Activated CD8-positive, alpha-beta memory T cell treated with anti-CD3 and anti-CD28 coated beads, Interleukin-2, amount 10 ng/mL, durations not matched to agents 7 days and 5 days (primary cell): Measurements from ENCODE around the gene SLC7A7. TPM values are rescaled to one million over a fixed set of nuclear protein-coding genes. Genes with fewer than 3 reads are reported as not detected.
"Not testable (repeated sequence)": the region's sequence is repeated elsewhere in the genome, so short reads cannot be mapped to it uniquely, and the experiment has no call there.

Experiments
- ATAC-seq: fragments of 150-1000 bp; cut with Tn5 transposase; one replicate; pipeline ENCODE4 v1.10.0; 2021; ENCODE audit warnings: moderate library complexity
- CTCF ChIA-PET: fragments of 350-600 bp; sonication (Branson Sonifier 250); formaldehyde crosslinking; loops from one replicate; lab custom pipeline; 2021; ENCODE audit warnings: antibody characterized with exemption; lab: Charles Lee
- DNase-seq: peaks from one replicate; pipeline ENCODE4 v3.0.0-alpha.2; 2020
- H3K27ac Mint-ChIP-seq: one replicate; pipeline ENCODE4 v1.8.0; 2021; ENCODE audit warnings: mild to moderate bottlenecking, mixed read lengths
- H3K27me3 Mint-ChIP-seq: one replicate; pipeline ENCODE4 v1.8.0; 2021; ENCODE audit warnings: mixed read lengths
- H3K36me3 Mint-ChIP-seq: one replicate; pipeline ENCODE4 v1.8.0; 2021; ENCODE audit warnings: mild to moderate bottlenecking, mixed read lengths
- H3K4me1 Mint-ChIP-seq: one replicate; pipeline ENCODE4 v1.8.0; 2021; ENCODE audit warnings: mixed read lengths
- H3K4me3 Mint-ChIP-seq: one replicate; pipeline ENCODE4 v1.8.0; 2021; ENCODE audit warnings: mild to moderate bottlenecking, moderate library complexity, mixed read lengths
- H3K9me3 Mint-ChIP-seq: one replicate; pipeline ENCODE4 v1.8.0; 2022; ENCODE audit warnings: low read depth, mixed read lengths
- total RNA-seq, 2 experiments: library from RNA; stranded (reverse); gene quantifications; one replicate each; pipeline ENCODE4 v1.2.3, GENCODE V29; 2021

SLC7A7 gene
- total RNA-seq, 2 experiments from 2014 or later, result 0.16 to 0.58 TPM

DNA sequence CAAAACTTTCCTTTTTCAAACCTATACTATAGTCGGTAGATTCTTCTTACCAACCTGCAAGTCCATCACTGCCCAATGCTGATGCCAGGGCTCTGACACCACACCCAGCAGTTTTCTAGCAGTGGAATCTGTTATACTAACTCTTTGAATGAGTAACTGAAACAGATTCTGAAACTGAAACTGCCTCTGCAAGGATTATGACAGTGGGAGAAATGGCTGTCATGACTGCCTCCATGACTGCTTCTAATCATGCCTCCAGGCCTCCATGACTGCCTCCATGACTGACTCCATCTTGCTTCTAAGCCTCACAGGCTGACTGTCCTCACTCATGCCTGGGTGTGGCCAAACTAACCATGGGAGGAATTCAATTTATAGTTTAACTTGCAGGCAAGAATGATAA is 78.2 kb downstream of the SLC7A7 start:
- CTCF ChIA-PET, result no interaction called here
- H3K27ac Mint-ChIP-seq, result peak overlapping the region; percentile 82
- ATAC-seq, result peak; percentile 98
- DNase-seq, result peak; percentile 68
- peaks cover 9% of the 10 kb centered on the region for H3K36me3 Mint-ChIP-seq
- peaks cover 3% of the 10 kb centered on the region for H3K27me3 Mint-ChIP-seq
- peaks cover 24% of the 10 kb centered on the region for H3K4me1 Mint-ChIP-seq
- no peaks in the 10 kb centered on the region for H3K9me3 Mint-ChIP-seq
- no peak overlapping the region for H3K4me3 Mint-ChIP-seq

GRCh38 chr14:22736384-22736783 is 78.9 kb downstream of the SLC7A7 start:
- not testable (repeated sequence) for H3K9me3 Mint-ChIP-seq, H3K27me3 Mint-ChIP-seq, H3K4me3 Mint-ChIP-seq, ATAC-seq, H3K27ac Mint-ChIP-seq, DNase-seq, H3K36me3 Mint-ChIP-seq
- H3K4me1 Mint-ChIP-seq, result peaks cover 24% of the 10 kb centered on the region
- CTCF ChIA-PET, result interaction anchor here (0.9 kb wide), 1 partner anchor 17 kb away, joined by 4 read pairs; no protein-coding TSS in a partner anchor

- Mint-ChIP-seq H3K27ac (no peak overlapping the region), H3K27me3 (peaks cover 7% of the 10 kb centered on the region), H3K9me3 (no peaks in the 10 kb centered on the region), H3K4me1 (peaks cover 24% of the 10 kb centered on the region), H3K4me3 (no peak overlapping the region), H3K36me3 (peaks cover 9% of the 10 kb centered on the region)
- ATAC-seq, result no peak
- CTCF ChIA-PET, result no interaction called here
- DNase-seq, result no peak
Measured at GRCh38 chr14:22735096-22735495, 80.1 kb downstream of the SLC7A7 start.

DNA sequence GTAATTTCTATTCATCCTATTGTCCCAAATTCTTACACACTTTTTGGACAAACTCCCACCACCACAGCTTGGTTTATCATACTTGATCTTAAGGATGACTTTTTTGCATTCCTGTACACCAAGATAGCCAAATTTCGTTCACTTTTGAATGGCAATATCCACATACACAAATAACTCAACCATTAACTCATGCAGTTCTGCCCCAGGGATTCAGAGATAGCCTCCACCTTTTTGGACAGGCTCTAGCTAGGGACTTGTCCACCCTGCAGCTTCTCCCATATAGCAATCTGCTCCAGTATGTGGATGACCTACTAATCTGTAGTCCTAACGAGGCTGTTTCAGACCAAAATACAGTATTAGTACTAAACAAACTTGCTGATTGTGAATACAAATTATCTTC is 81.4 kb downstream of the SLC7A7 start:
- no peak for DNase-seq
- Mint-ChIP-seq H3K27ac (no peak overlapping the region), H3K27me3 (peaks cover 7% of the 10 kb centered on the region), H3K4me3 (no peak overlapping the region), H3K36me3 (peaks cover 7% of the 10 kb centered on the region), H3K9me3 (no peaks in the 10 kb centered on the region), H3K4me1 (peaks cover 14% of the 10 kb centered on the region)
- CTCF ChIA-PET, result interaction anchor here (0.8 kb wide), 1 partner anchor 89 kb away, joined by 4 read pairs; no protein-coding TSS in a partner anchor
- no peak for ATAC-seq

GRCh38 chr14:22732062-22732461 is 83.2 kb downstream of the SLC7A7 start:
- H3K4me1 Mint-ChIP-seq, H3K4me3 Mint-ChIP-seq, H3K36me3 Mint-ChIP-seq, H3K9me3 Mint-ChIP-seq, H3K27me3 Mint-ChIP-seq, H3K27ac Mint-ChIP-seq, CTCF ChIA-PET, ATAC-seq, DNase-seq: not testable (repeated sequence)

DNA sequence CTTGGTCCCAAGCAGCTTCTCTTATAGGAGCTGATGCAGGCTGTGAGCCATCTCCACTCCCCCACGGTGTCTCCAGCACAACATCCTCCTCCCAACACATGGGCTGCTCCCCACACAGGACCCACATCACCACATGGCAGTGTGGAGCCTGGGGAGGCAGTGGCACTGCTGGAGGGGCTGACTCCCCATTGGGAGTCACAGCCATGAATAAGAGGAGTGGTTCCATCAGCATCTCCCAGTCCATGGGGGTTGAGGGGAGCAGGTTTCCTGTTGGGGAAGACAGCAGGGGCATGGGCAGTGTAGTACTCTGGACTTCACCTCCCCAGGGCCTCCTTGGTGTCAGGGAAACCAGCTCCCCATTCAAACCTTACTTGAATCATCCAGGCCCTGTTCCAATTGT is 89.2 kb downstream of the SLC7A7 start:
- no peak for ATAC-seq
- H3K9me3 Mint-ChIP-seq, result no peaks in the 10 kb centered on the region
- CTCF ChIA-PET, result no interaction called here
- H3K36me3 Mint-ChIP-seq, result no peaks in the 10 kb centered on the region
- no peak for DNase-seq
- H3K4me1 Mint-ChIP-seq, result no peaks in the 10 kb centered on the region
- H3K27me3 Mint-ChIP-seq, result peaks cover 4% of the 10 kb centered on the region
- no peak overlapping the region for H3K4me3 Mint-ChIP-seq
- H3K27ac Mint-ChIP-seq, result no peak overlapping the region

DNA sequence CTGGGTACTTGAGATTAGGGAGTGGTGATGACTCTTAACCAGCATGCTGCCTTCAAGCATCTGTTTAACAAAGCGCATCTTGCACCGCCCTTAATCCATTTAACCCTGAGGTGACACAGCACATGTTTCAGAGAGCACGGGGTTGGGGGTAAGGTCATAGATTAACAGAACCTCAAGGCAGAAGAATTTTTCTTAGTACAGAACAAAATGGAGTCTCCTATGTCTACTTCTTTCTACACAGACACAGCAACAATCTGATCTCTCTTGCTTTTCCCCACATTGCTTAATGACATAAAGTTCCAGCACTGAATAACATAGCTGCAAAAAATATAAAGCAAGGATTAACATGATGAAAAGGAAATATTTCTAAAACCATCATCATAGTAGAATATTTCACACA is 89.9 kb downstream of the SLC7A7 start:
- H3K27ac Mint-ChIP-seq, H3K27me3 Mint-ChIP-seq, CTCF ChIA-PET, DNase-seq, ATAC-seq, H3K4me3 Mint-ChIP-seq, H3K36me3 Mint-ChIP-seq, H3K9me3 Mint-ChIP-seq, H3K4me1 Mint-ChIP-seq: not testable (repeated sequence)

DNA sequence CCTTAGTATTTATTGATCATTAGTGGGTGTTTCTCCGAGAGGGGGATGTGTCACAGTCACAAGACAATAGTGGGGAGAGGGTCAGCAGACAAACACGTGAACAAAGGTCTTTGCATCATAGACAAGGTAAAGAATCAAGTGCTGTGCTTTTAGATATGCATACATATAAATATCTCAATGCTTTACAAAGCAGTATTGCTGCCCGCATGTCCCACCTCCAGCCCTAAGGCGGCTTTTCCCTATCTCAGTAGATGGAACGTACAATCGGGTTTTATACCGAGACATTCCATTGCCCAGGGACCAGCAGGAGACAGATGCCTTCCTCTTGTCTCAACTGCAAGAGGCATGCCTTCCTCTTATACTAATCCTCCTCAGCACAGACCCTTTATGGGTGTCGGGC is 90.4 kb downstream of the SLC7A7 start:
- H3K27ac Mint-ChIP-seq, H3K36me3 Mint-ChIP-seq, H3K4me3 Mint-ChIP-seq, H3K9me3 Mint-ChIP-seq, DNase-seq, H3K4me1 Mint-ChIP-seq, ATAC-seq, CTCF ChIA-PET, H3K27me3 Mint-ChIP-seq: not testable (repeated sequence)

DNA sequence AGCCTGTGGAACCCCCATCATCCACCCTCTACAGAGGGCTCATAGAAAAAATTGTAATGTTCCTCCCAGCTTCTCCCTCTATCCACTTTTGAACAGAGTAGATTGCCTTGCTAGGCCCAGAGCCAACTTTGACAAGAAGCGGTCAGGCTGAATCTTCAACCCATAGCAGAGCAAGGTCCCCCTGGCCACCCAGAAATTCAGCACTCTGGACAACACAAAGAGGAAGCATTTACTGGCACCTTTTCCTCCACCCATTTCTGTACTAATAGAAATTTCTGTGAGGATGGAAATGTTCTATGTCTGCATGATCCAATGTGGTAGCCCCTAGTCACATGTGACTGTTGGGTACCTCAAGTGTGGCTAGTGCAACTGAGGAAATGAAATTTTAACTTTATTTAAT is 91.4 kb downstream of the SLC7A7 start:
- CTCF ChIA-PET, result no interaction called here
- ATAC-seq (no peak), DNase-seq (no peak)
- Mint-ChIP-seq H3K36me3 (no peaks in the 10 kb centered on the region), H3K27me3 (peaks cover 8% of the 10 kb centered on the region), H3K4me3 (no peak overlapping the region), H3K9me3 (no peaks in the 10 kb centered on the region), H3K27ac (no peak overlapping the region), H3K4me1 (no peaks in the 10 kb centered on the region)

Other genes with a start within 250 kb of the SLC7A7 start
- 100 to 1,000 TPM; 115 to 185 TPM for gene DAD1, start 226.2 kb downstream of the SLC7A7 start, total RNA-seq
- 10 to 100 TPM; 11.8 to 13.8 TPM for gene ABHD4, start 217.1 kb downstream of the SLC7A7 start, total RNA-seq
- gene OR6J1, start 171.1 kb downstream of the SLC7A7 start, total RNA-seq, result not detected
- gene OXA1L, start 48.7 kb downstream of the SLC7A7 start, total RNA-seq, result 100 to 1,000 TPM; 106 to 133 TPM
- 100 to 1,000 TPM; 107 to 147 TPM for gene MRPL52, start 14.5 kb upstream of the SLC7A7 start, total RNA-seq
- gene MMP14, start 21.1 kb upstream of the SLC7A7 start, total RNA-seq, result 1 to 10 TPM; 1.3 to 2.5 TPM
- 10 to 100 TPM; 59.0 to 60.1 TPM for gene LRP10, start 56.3 kb upstream of the SLC7A7 start, total RNA-seq
- under 1 TPM; 0.26 to 0.93 TPM for gene REM2, start 67.8 kb upstream of the SLC7A7 start, total RNA-seq
- gene RBM23, start 103.7 kb upstream of the SLC7A7 start, total RNA-seq, result 10 to 100 TPM; 82.9 to 96.7 TPM
- 10 to 100 TPM; 49.2 to 84.0 TPM for gene PRMT5, start 113.9 kb upstream of the SLC7A7 start, total RNA-seq
- gene HAUS4, start 141.7 kb upstream of the SLC7A7 start, total RNA-seq, result 10 to 100 TPM; 57.0 to 77.9 TPM
- gene AJUBA, start 167.1 kb upstream of the SLC7A7 start, total RNA-seq, result 1 to 10 TPM in 1 of 2 experiments, under 1 TPM in 1; 0.41 to 1.2 TPM
- gene C14orf93, start 194.7 kb upstream of the SLC7A7 start, total RNA-seq, result 10 to 100 TPM in 1 of 2 experiments, 1 to 10 TPM in 1; 9.0 to 12.6 TPM
- gene PSMB5, start 219.5 kb upstream of the SLC7A7 start, total RNA-seq, result 10 to 100 TPM; 66.7 to 95.3 TPM
- gene PSMB11, start 226.8 kb upstream of the SLC7A7 start, total RNA-seq, result not detected
- gene CDH24, start 242.1 kb upstream of the SLC7A7 start, total RNA-seq, result 1 to 10 TPM; 2.4 to 2.5 TPM